Tibial artery (tissue), 4 donors: ENCODE measurements around the gene SLC6A7.
"Not testable (repeated sequence)": the region's sequence is repeated elsewhere in the genome, so short reads cannot be mapped to it uniquely, and the experiment has no call there.

ENCODE experiments used
- DNase-seq, 2 donors: peaks; one replicate each; pipeline ENCODE4 v3.0.0-alpha.2; 2019
- H3K27ac ChIP-seq, 2 donors: fragments of 200-600 bp; sonication (generic) in 1 of 2; 1 replicate in 1 of 2; 2 replicates in 1 of 2; pipeline ENCODE4 v1.5.1; 2018 to 2019; ENCODE audit warnings: mild to moderate bottlenecking in 1 of 2
- H3K27me3 ChIP-seq, 2 donors: fragments of 200-600 bp; sonication (generic) in 1 of 2; one replicate each; pipeline versions ENCODE4 v1.5.1 to v1.6.0; 2016 to 2019
- H3K36me3 ChIP-seq, 3 donors: fragments of 200-600 bp; sonication (generic) in 2 of 3; one replicate each; pipeline ENCODE4 v1.5.1; 2016 to 2019; ENCODE audit warnings: mild to moderate bottlenecking in 2 of 3
- H3K4me1 ChIP-seq, 4 donors: fragments of 200-600 bp; sonication (generic) in 2 of 4; 1 replicate in 3 of 4; 2 replicates in 1 of 4; pipeline ENCODE4 v1.5.1; 2016 to 2019
- H3K4me3 ChIP-seq, 2 donors: fragments of 200-600 bp; sonication (generic) in 1 of 2; 1 replicate in 1 of 2; 2 replicates in 1 of 2; pipeline ENCODE4 v1.5.1; 2018 to 2019; ENCODE audit warnings: mild to moderate bottlenecking in 2 of 2
- H3K9me3 ChIP-seq, 3 donors: fragments of 200-600 bp; sonication (generic) in 1 of 3; one replicate each; pipeline ENCODE4 v1.5.1; 2016 to 2019
- intact Hi-C: fragments of 100-400 bp; cut with DNase I; formaldehyde crosslinking; loops from one replicate; pipeline ENCODE4 v1.15.0; 2023; ENCODE audit warnings: low total_unique reads
- TF ChIP-seq, protein P1 (sequence below), 2 experiments: fragments of 200-600 bp in 1 of 2; fragments of 450-650 bp in 1 of 2; IDR thresholded peaks; one replicate each; pipeline ENCODE4 v1.5.1; 2017 to 2019; ENCODE audit warnings: antibody characterized with exemption in 2 of 2, mild to moderate bottlenecking in 1 of 2, moderate library complexity in 1 of 2

SLC6A7 gene

DNA sequence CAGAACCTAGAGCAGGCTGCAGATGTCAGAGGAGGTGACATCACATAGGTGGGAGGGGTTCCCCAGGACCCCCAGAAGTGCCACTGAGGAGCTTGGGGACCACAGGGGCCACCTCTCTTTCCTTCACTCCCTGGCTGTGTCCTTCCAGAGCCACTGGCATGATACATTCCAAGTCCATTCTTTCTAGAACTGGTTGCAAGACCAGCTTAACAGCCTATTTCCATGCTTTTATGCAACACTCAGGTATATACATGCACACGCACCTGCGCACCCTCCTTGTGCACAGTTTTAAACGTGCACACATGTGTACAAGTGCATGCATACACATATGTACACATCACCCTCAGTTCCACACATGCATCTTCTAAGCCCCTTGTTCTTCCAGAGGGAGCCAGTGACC is 39.7 kb downstream of the SLC6A7 start:
- intact Hi-C loops = no loop called here
- no peaks in the 10 kb centered on the region for H3K9me3 ChIP-seq
- no peak for DNase-seq
- no peaks in the 10 kb centered on the region for H3K36me3 ChIP-seq
- H3K27me3 ChIP-seq = no peaks in the 10 kb centered on the region
- no peaks in the 10 kb centered on the region for H3K4me1 ChIP-seq
- no peak overlapping the region for H3K4me3 ChIP-seq
- no peak overlapping the region for H3K27ac ChIP-seq
- TF ChIP-seq, protein P1, sequence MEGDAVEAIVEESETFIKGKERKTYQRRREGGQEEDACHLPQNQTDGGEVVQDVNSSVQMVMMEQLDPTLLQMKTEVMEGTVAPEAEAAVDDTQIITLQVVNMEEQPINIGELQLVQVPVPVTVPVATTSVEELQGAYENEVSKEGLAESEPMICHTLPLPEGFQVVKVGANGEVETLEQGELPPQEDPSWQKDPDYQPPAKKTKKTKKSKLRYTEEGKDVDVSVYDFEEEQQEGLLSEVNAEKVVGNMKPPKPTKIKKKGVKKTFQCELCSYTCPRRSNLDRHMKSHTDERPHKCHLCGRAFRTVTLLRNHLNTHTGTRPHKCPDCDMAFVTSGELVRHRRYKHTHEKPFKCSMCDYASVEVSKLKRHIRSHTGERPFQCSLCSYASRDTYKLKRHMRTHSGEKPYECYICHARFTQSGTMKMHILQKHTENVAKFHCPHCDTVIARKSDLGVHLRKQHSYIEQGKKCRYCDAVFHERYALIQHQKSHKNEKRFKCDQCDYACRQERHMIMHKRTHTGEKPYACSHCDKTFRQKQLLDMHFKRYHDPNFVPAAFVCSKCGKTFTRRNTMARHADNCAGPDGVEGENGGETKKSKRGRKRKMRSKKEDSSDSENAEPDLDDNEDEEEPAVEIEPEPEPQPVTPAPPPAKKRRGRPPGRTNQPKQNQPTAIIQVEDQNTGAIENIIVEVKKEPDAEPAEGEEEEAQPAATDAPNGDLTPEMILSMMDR (IDR thresholded peaks at IDR 0.05) = no peak

DNA sequence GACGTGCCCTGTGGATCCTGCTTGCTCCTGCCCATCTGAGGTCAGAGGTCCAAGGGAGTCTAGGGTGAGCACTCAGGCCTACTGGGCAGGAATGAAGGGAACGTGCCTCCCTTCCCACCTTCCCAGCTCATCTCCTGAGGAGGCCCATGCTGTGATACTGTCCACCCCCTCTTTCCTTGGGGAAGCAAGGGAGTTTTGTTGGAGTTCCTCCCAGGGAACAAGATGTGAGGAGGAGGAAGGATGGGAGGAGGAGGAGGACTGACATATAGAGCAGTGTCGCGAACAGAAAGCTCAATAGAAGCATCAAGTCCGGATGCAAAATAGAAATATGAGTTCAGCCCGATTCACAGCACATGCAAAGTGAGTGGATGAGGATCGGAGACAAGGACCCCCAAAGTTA is 41.0 kb downstream of the SLC6A7 start:
- Histone ChIP-seq H3K27ac (no peak overlapping the region), H3K36me3 (no peaks in the 10 kb centered on the region), H3K27me3 (no peaks in the 10 kb centered on the region), H3K4me3 (no peak overlapping the region), H3K9me3 (no peaks in the 10 kb centered on the region), H3K4me1 (no peaks in the 10 kb centered on the region)
- TF ChIP-seq, protein P1 (IDR thresholded peaks at IDR 0.05) = no peak
- DNase-seq = no peak
- intact Hi-C loops = no loop called here

DNA sequence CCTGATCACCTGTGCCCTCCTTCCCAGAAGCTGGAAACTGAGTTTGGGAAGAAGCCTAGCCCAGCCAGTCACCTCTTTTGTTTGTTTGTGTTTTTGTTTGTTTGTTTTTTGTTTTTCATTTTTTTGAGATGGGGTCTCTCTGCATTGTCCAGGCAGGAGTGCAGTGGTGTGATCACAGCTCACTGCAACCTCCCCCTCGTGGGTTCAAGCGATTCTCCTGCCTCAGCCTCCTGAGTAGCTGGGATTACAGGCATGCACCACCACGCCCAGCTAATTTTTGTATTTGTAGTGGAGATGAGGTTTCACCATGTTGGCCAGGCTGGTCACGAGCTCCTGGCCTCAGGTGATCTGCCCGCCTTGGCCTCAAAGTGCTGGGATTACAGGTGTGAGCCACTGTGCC is 43.8 kb downstream of the SLC6A7 start:
- DNase-seq, H3K27me3 ChIP-seq, H3K4me3 ChIP-seq, H3K27ac ChIP-seq, H3K9me3 ChIP-seq, intact Hi-C loops, H3K36me3 ChIP-seq, H3K4me1 ChIP-seq: not testable (repeated sequence)

DNA sequence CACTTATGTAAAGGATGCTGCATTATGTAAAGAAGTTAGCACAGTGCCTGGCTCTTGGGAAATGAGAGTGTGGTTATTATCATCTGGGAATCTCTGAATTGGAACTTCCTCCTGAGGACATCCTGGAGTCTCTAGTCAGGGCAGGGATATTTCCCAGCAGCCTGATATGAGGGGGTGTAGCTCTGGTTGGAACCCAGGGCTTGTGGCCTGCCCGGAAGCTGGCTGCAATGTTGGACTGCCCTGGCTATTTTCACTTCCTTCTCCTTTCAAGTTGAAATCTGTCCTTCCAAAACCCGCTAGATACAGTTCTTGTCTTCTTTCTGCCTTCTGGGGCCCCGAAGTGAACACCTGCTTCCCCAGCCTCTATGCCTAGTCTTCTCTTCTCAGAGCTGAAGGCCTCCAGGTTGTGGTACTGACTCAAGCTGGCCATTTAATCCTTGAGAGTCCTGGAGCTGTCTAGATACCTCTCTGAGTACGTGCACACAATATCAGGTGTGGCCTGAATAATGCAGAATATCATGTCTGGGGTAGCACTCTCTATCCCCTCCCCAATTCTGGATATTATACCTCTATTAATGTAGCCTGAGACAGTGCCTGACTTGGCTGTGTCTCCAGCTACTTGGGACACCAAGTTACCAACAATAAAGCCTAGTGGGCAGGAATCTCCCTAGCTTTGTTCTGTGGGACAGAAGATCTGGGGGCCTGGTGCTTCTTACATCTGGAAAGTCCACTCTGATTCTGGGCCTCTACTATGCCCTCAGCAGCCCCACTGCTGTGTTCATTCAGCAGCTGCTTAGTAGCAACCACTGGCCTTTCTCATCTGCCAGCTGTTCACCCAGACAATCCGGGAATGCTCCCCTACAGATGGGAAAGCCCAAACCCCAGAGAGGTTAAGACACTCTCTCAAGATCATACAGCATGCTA is 45.0 kb downstream of the SLC6A7 start:
- DNase-seq = no peak
- no peaks in the 10 kb centered on the region for H3K4me1 ChIP-seq
- no peak overlapping the region for H3K27ac ChIP-seq
- no peaks in the 10 kb centered on the region for H3K9me3 ChIP-seq
- no peak overlapping the region for H3K4me3 ChIP-seq
- H3K27me3 ChIP-seq = no peaks in the 10 kb centered on the region
- H3K36me3 ChIP-seq = no peaks in the 10 kb centered on the region
- TF ChIP-seq, protein P1 (IDR thresholded peaks at IDR 0.05) = no peak
- intact Hi-C loops = no loop called here

DNA sequence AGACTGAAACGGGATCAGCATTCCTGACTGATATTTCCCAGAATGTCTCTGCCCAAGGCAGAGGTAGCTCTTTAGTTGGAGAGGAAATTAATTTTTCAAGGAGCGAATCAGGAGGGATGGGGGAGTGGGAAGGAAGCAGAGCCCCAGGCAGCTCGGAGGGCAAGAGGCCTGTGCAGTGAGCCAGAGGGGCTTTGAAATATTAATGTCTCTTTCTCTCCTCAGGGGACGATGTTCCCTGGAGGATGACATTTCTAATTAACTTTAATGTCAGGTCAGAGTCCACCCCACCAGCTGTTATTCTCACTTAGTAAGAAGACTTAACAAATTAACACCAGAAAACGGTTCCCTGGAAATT is 45.6 kb downstream of the SLC6A7 start:
- H3K27me3 ChIP-seq = no peaks in the 10 kb centered on the region
- H3K4me1 ChIP-seq = no peaks in the 10 kb centered on the region
- H3K27ac ChIP-seq = no peak overlapping the region
- H3K9me3 ChIP-seq = no peaks in the 10 kb centered on the region
- no peak overlapping the region for H3K4me3 ChIP-seq
- H3K36me3 ChIP-seq = no peaks in the 10 kb centered on the region
- intact Hi-C loops = no loop called here
- TF ChIP-seq, protein P1 (IDR thresholded peaks at IDR 0.05) = no peak
- DNase-seq = no peak

DNA sequence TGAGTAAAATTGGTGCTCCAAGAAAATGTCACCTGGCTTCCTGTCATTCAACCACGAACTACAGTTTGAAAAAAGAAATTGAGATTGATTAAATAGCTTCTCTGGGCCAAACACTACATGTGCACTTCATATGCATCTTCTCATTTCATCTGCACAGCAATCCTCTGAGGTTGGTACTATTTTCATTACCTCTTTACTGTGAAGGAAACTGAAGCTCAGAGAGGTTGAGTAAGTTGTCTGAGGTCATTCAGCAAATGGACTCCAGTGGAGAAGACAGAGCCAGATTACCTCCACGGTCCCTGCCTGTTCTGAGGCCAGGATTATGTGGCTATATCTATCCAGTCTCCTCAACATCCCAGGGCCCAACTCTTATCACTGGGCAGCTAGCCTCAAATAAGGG is 46.5 kb downstream of the SLC6A7 start:
- intact Hi-C loops = no loop called here
- no peak for DNase-seq
- Histone ChIP-seq H3K36me3 (no peaks in the 10 kb centered on the region), H3K9me3 (no peaks in the 10 kb centered on the region), H3K4me1 (no peaks in the 10 kb centered on the region), H3K27ac (no peak overlapping the region), H3K4me3 (no peak overlapping the region), H3K27me3 (no peaks in the 10 kb centered on the region)
- TF ChIP-seq, protein P1 (IDR thresholded peaks at IDR 0.05) = no peak
